Right lobe of liver (tissue), 6 donors: ENCODE results near the gene SFSWAP. TPM values are rescaled to one million over a fixed set of nuclear protein-coding genes. Genes with fewer than 3 reads are reported as not detected.

Source experiments
- ATAC-seq, 4 donors: fragments of 200-7000 bp; cut with Tn5 transposase; one replicate each; pipeline ENCODE4 v1.9.1; 2020; ENCODE audit warnings: mild to moderate bottlenecking in 4 of 4, moderate library complexity in 4 of 4
- DNase-seq, 3 donors: peaks; one replicate each; pipeline ENCODE4 v3.0.0-alpha.2; 2020
- H3K27ac ChIP-seq, 3 donors: fragments of 200-600 bp; one replicate each; pipeline ENCODE4 v1.8.0; 2022
- H3K27me3 ChIP-seq, 2 donors: fragments of 200-600 bp; one replicate each; pipeline ENCODE4 v1.8.0; 2022
- H3K36me3 ChIP-seq, 4 donors: fragments of 200-600 bp; sonication (generic) in 1 of 4; one replicate each; pipeline versions ENCODE4 v1.5.1 to v1.8.0; 2017 to 2022; ENCODE audit warnings: control low read depth in 1 of 4
- H3K4me1 ChIP-seq, 4 donors: fragments of 200-600 bp; sonication (generic) in 1 of 4; one replicate each; pipeline versions ENCODE4 v1.5.1 to v1.8.0; 2017 to 2022; ENCODE audit warnings: control low read depth in 1 of 4
- H3K4me3 ChIP-seq, 3 donors: fragments of 200-600 bp; one replicate each; pipeline ENCODE4 v1.8.0; 2022
- H3K9me3 ChIP-seq, 4 donors: fragments of 200-600 bp; sonication (generic) in 1 of 4; one replicate each; pipeline versions ENCODE4 v1.5.1 to v1.8.0; 2017 to 2022; ENCODE audit warnings: control low read depth in 1 of 4
- POLR2A ChIP-seq: fragments of 450-650 bp; IDR thresholded peaks from one replicate; pipeline ENCODE4 v1.6.1; 2017; ENCODE audit warnings: antibody characterized with exemption, mild to moderate bottlenecking
- WGBS: methylation state at CpG from one replicate; pipeline ENCODE4 v1.1.6; 2018; ENCODE audit warnings: low coverage, low lambda C conversion rate; ENCODE audit not compliant: insufficient coverage; ENCODE audit errors: missing lambda C conversion rate; 5-methylcytosine and 5-hydroxymethylcytosine counted together
- intact Hi-C, 2 donors: fragments of 100-400 bp; cut with DNase I; formaldehyde crosslinking; loops; one replicate each; pipeline versions ENCODE4 v1.11.2 to v1.14.1; 2022
- total RNA-seq, 6 experiments: library from RNA; depleted of rRNA in 2 of 6; stranded (reverse); fragments of >200 nt in 2 of 6; fragmentation: NEBNext Ultra II Directional in 3 of 6; extraction: Animal tissue kit (Norgen Biotek cat#: 25700) in 3 of 6; gene quantifications; one replicate each; pipeline versions ENCODE4 v1.1.0 to v1.2.4, GENCODE V29; 2016 to 2023
- TF ChIP-seq, protein P1 (sequence below), 4 donors: fragments of 200-600 bp in 3 of 4; fragments of 450-650 bp in 1 of 4; IDR thresholded peaks; one replicate each; pipeline versions ENCODE4 v1.5.1 to v1.8.0; 2016 to 2022; ENCODE audit warnings: antibody characterized with exemption in 4 of 4, mild to moderate bottlenecking in 2 of 4
- donor health status: DM: no; HTN: yes; CAD: no.
- donor health status: DM: no; HTN: no; CAD: no.
- donor health status: DM: no; HTN: no; CAD: no.
- donor health status: DM: no; HTN: yes; CAD: no.
- donor health status: DM: no; HTN: yes; CAD: no.

Gene SFSWAP
- total RNA-seq, 6 experiments from 2014 or later: 9.8 to 20.2 (median 13.1) TPM

DNA sequence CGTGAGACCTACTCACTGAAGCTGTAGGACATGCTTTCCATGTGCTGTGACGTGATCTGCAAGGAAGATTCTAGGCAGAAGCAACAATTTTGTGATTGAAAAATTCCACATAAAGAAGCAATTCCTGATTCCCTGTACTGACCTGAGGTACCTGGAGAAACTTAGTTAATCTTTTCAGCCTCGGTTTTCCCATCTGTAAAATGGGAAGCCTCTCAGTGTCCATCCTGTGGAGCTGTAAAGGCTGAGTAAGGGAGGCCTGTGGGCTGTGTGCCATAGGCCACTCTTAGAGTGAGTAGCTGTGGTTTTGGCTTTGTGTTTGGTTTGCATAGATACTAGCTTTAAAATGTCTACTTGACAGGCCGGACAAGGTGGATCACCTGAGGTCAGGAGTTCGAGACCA is 50.7 kb downstream of the SFSWAP start:
- H3K4me3 ChIP-seq: no peak overlapping the region
- intact Hi-C loops: no loop called here
- H3K36me3 ChIP-seq: peaks cover 0 to 68% (median 27%) of the 10 kb centered on the region in 4 donors
- DNase-seq (no peak), ATAC-seq (no peak)
- H3K9me3 ChIP-seq: no peaks in the 10 kb centered on the region
- H3K4me1 ChIP-seq: no peaks in the 10 kb centered on the region
- H3K27me3 ChIP-seq: no peaks in the 10 kb centered on the region
- WGBS: 96% methylated on average over 3 of the region's 5 CpGs
- TF ChIP-seq, protein P1, sequence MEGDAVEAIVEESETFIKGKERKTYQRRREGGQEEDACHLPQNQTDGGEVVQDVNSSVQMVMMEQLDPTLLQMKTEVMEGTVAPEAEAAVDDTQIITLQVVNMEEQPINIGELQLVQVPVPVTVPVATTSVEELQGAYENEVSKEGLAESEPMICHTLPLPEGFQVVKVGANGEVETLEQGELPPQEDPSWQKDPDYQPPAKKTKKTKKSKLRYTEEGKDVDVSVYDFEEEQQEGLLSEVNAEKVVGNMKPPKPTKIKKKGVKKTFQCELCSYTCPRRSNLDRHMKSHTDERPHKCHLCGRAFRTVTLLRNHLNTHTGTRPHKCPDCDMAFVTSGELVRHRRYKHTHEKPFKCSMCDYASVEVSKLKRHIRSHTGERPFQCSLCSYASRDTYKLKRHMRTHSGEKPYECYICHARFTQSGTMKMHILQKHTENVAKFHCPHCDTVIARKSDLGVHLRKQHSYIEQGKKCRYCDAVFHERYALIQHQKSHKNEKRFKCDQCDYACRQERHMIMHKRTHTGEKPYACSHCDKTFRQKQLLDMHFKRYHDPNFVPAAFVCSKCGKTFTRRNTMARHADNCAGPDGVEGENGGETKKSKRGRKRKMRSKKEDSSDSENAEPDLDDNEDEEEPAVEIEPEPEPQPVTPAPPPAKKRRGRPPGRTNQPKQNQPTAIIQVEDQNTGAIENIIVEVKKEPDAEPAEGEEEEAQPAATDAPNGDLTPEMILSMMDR (IDR thresholded peaks at IDR 0.05): no peak
- TF ChIP-seq POLR2A: no peak
- no peak overlapping the region for H3K27ac ChIP-seq

DNA sequence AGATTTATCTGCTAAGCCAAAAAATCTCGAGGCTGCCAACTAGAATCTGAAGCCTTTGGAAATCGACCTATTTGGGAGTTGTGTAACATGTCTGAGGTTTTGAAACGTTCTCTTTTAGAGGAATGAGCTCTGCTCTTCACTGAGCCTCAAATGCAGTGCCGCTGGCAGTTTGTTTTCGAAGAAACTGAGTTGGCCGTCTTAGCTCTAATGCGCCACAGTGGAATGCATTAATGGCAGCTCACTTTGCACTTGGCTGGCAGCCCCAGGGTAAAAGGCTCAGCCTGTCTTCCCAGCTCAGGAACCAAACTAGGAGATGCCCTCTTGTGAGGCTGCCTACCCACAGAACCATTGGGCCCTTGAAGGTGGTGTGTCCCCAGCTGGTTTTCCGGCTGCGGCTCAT is 53.8 kb downstream of the SFSWAP start:
- no peak overlapping the region for H3K27ac ChIP-seq
- ATAC-seq (no peak), DNase-seq (no peak)
- no peaks in the 10 kb centered on the region for H3K9me3 ChIP-seq
- no peaks in the 10 kb centered on the region for H3K27me3 ChIP-seq
- 53% methylated on average over 4 of the region's 9 CpGs for WGBS
- H3K4me1 ChIP-seq: no peaks in the 10 kb centered on the region
- no peak overlapping the region for H3K4me3 ChIP-seq
- peaks cover 0 to 59% (median 21%) of the 10 kb centered on the region in 4 donors for H3K36me3 ChIP-seq
- intact Hi-C loops: no loop called here
- TF ChIP-seq POLR2A: no peak

DNA sequence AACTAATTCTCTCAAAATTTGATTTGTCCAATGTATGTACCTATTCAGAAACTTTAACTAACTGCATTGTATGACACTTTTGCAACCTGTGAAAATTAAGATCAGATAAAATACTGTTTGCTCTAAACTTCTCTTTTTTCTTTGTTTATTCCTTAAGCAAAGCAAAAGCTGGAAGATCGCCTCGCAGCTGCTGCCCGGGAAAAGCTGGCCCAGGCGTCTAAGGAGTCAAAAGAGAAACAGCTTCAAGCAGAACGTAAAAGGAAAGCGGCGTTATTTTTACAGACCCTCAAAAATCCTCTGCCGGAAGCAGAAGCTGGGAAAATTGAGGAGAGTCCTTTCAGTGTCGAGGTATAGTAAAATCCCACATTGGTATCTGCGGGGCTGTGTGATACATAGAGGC is 55.1 kb downstream of the SFSWAP start:
- Histone ChIP-seq H3K27ac (no peak overlapping the region), H3K4me3 (no peak overlapping the region), H3K36me3 (peaks cover 0 to 69% (median 21%) of the 10 kb centered on the region in 4 donors), H3K27me3 (no peaks in the 10 kb centered on the region), H3K4me1 (no peaks in the 10 kb centered on the region), H3K9me3 (no peaks in the 10 kb centered on the region)
- TF ChIP-seq, protein P1 (IDR thresholded peaks at IDR 0.05): no peak
- TF ChIP-seq POLR2A: no peak
- intact Hi-C loops: no loop called here
- ATAC-seq (no peak), DNase-seq (no peak)
- 93% methylated on average over 10 of the region's 10 CpGs for WGBS

DNA sequence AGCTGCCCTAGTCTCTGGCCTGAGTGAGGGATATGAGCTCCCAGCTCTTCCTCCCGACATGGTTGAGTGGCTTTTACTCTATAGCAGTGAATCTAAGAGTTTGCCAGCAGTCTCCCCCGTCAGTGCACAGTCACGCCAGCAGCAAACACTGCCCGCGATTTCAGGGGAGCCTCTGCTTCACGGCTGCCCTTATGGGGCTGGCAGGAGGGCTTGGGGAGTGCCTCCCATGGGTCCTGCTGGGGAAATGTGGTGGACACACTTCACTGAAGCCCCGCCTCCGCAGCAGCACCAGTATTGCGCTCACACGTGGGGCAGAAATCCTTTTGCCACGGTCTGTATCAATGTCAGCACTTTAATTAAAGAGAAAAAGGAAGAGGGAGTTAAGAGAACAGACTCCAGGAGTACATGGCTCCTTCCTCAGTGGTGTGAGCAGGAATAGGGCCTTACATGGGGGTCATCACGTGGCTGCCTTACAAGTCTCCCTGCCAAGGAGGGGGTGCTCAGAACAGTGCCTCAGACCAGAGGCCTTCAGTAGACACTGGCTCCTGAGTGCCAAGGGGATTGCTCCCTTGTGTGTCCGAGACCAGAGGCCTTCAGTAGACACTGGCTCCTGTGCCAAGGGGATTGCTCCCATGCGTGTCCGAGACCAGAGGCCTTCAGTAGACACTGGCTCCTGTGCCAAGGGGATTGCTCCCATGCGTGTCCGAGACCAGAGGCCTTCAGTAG is 55.7 kb downstream of the SFSWAP start:
- no peaks in the 10 kb centered on the region for H3K4me1 ChIP-seq
- TF ChIP-seq, protein P1 (IDR thresholded peaks at IDR 0.05): no peak
- no peak for TF ChIP-seq POLR2A
- intact Hi-C loops: no loop called here
- no peaks in the 10 kb centered on the region for H3K27me3 ChIP-seq
- H3K27ac ChIP-seq: no peak overlapping the region
- no peaks in the 10 kb centered on the region for H3K9me3 ChIP-seq
- 86% methylated on average over 4 of the region's 17 CpGs for WGBS
- peaks cover 0 to 75% (median 21%) of the 10 kb centered on the region in 4 donors for H3K36me3 ChIP-seq
- DNase-seq (no peak), ATAC-seq (no peak)
- no peak overlapping the region for H3K4me3 ChIP-seq

DNA sequence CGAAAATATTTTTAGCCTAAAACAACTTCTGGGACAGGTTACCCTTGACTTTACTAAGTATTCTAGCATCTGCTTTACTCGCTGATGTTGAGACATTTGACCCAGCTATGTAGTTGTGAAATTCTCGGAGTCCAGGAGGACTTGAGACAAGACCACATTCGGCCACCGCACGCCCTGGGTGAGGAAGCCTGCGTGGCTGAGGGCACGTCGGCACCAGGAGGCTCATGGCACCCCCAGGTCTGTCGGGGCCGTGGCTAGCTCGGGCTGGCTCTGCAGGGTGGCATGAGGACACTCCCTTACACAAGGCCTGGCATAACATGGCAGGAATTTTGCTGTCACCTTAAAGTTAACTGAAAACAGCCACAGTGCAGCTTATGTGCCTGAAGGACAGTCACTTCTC is 59.2 kb downstream of the SFSWAP start:
- H3K36me3 ChIP-seq: peaks cover 0 to 66% (median 15%) of the 10 kb centered on the region in 4 donors
- H3K27ac ChIP-seq: no peak overlapping the region
- intact Hi-C loops: no loop called here
- DNase-seq: no peak
- H3K9me3 ChIP-seq: no peaks in the 10 kb centered on the region
- no peaks in the 10 kb centered on the region for H3K27me3 ChIP-seq
- 87% methylated on average over 6 of the region's 12 CpGs for WGBS
- TF ChIP-seq, protein P1 (IDR thresholded peaks at IDR 0.05): no peak
- no peak for TF ChIP-seq POLR2A
- no peak overlapping the region for H3K4me3 ChIP-seq
- H3K4me1 ChIP-seq: no peaks in the 10 kb centered on the region
- ATAC-seq: no peak
